PC-9 (cell line): ENCODE measurements around the gene HDC. TPM values are rescaled to one million over a fixed set of nuclear protein-coding genes. Genes with fewer than 3 reads are reported as not detected.

Experiments used
- BruUV-seq: library from RNA; stranded (reverse); fragments of 400-500 nt; replicated peaks from 2 replicates; lab custom pipeline; 2021; lab: Mats Ljungman, UMichigan
- CTCF ChIA-PET: fragments of 300-600 bp; sonication (Branson Sonifier 250); formaldehyde crosslinking; loops from one replicate; lab custom pipeline; 2022; ENCODE audit warnings: antibody characterized with exemption; lab: Charles Lee
- POLR2A ChIA-PET: fragments of 300-600 bp; sonication (Branson Sonifier 250); formaldehyde crosslinking; loops from one replicate; lab custom pipeline; 2022; ENCODE audit warnings: antibody characterized with exemption; ENCODE audit not compliant: unreplicated experiment; lab: Charles Lee
- DNase-seq, 2 experiments: peaks; one replicate each; pipeline versions ENCODE4 v3.0.0 to v3.0.0-alpha.2; 2015 to 2022; ENCODE audit warnings: mixed read lengths in 1 of 2
- H2AFZ ChIP-seq: fragments of 200-600 bp; sonication (generic); 2 replicates; pipeline ENCODE4 v1.8.1; 2017; ENCODE audit warnings: antibody characterized with exemption
- H3F3A ChIP-seq: fragments of 200-600 bp; sonication (generic); 2 replicates; pipeline ENCODE4 v1.8.1; 2017; ENCODE audit warnings: antibody characterized with exemption, mild to moderate bottlenecking, low read depth; ENCODE audit not compliant: insufficient read depth
- H3K27ac ChIP-seq: fragments of 200-600 bp; sonication (generic); 2 replicates; pipeline ENCODE4 v1.6.1; 2016; ENCODE audit warnings: mixed run types
- H3K27me3 ChIP-seq: fragments of 200-600 bp; sonication (generic); 2 replicates; pipeline ENCODE4 v1.6.1; 2016; ENCODE audit warnings: low read depth, mixed run types; ENCODE audit not compliant: insufficient read depth
- H3K36me3 ChIP-seq: fragments of 200-600 bp; sonication (generic); 2 replicates; pipeline ENCODE4 v1.6.1; 2016; ENCODE audit warnings: low read depth, mixed run types
- H3K4me1 ChIP-seq: fragments of 200-600 bp; sonication (generic); replicated peaks from 2 replicates; pipeline ENCODE4 v1.6.1; 2016; ENCODE audit warnings: mixed run types; ENCODE audit not compliant: insufficient read depth
- H3K4me2 ChIP-seq: fragments of 200-600 bp; sonication (generic); 2 replicates; pipeline ENCODE4 v1.6.1; 2017; ENCODE audit warnings: mixed run types
- H3K4me3 ChIP-seq: fragments of 200-600 bp; sonication (generic); 2 replicates; pipeline ENCODE4 v1.6.1; 2016; ENCODE audit warnings: mixed run types
- H3K79me2 ChIP-seq: fragments of 200-600 bp; sonication (generic); 2 replicates; pipeline ENCODE4 v1.6.1; 2017; ENCODE audit warnings: low read depth, mixed run types
- H3K9me2 ChIP-seq: fragments of 200-600 bp; sonication (generic); 2 replicates; pipeline ENCODE4 v1.8.1; 2017; ENCODE audit warnings: mild to moderate bottlenecking; ENCODE audit not compliant: insufficient read depth
- H3K9me3 ChIP-seq: fragments of 200-600 bp; sonication (generic); 2 replicates; pipeline ENCODE4 v1.8.1; 2016; ENCODE audit warnings: low read depth; ENCODE audit not compliant: insufficient read depth
- H4K20me1 ChIP-seq: fragments of 200-600 bp; sonication (generic); 2 replicates; pipeline ENCODE4 v1.8.1; 2017; ENCODE audit not compliant: insufficient read depth
- EZH2 ChIP-seq: fragments of 200-600 bp; sonication (generic); IDR thresholded peaks from 2 replicates; pipeline ENCODE4 v1.8.0; 2017; ENCODE audit warnings: antibody characterized with exemption, low read depth
- intact Hi-C: fragments of 100-400 bp; cut with micrococcal nuclease; formaldehyde crosslinking; loops from one replicate; pipeline ENCODE4 v1.10.0; 2022; ENCODE audit not compliant: unreplicated experiment
- total RNA-seq: library from RNA; stranded (reverse); gene quantifications from 2 replicates; pipeline ENCODE4 v1.2.3, GENCODE V29; 2021
- TF ChIP-seq, protein P1 (sequence below): fragments of 200-600 bp; sonication (generic); conservative IDR thresholded peaks from 2 replicates; pipeline ENCODE4 v1.6.1; 2017; ENCODE audit warnings: mixed run types, antibody characterized with exemption, mild to moderate bottlenecking, moderate library complexity

The HDC gene
- total RNA-seq, 1 experiment from 2014 or later: not detected

DNA sequence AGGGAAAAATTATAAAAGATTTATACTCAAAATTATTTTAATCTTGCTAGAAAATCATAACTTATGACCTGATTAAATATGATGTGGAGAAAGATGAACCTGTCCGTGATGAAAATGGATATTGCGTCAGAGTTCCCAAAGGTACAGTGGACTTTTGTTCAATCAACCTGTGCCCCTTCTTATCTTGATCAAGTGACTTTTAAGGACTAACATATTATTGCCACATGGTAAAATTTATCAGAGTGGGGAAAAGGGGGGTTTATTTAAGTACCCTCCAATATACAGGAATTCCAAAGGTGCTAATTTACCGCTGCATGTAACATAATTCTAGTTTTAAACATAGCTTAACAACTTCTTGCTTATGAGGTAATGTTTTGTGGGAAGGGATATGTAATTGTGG is 39.6 kb downstream of the HDC start:
- H3K4me3 ChIP-seq: no peak overlapping the region
- peaks cover 7% of the 10 kb centered on the region for H3K4me1 ChIP-seq
- H3K27me3 ChIP-seq: no peaks in the 10 kb centered on the region
- BruUV-seq: no TSS peak
- TF ChIP-seq, protein P1, sequence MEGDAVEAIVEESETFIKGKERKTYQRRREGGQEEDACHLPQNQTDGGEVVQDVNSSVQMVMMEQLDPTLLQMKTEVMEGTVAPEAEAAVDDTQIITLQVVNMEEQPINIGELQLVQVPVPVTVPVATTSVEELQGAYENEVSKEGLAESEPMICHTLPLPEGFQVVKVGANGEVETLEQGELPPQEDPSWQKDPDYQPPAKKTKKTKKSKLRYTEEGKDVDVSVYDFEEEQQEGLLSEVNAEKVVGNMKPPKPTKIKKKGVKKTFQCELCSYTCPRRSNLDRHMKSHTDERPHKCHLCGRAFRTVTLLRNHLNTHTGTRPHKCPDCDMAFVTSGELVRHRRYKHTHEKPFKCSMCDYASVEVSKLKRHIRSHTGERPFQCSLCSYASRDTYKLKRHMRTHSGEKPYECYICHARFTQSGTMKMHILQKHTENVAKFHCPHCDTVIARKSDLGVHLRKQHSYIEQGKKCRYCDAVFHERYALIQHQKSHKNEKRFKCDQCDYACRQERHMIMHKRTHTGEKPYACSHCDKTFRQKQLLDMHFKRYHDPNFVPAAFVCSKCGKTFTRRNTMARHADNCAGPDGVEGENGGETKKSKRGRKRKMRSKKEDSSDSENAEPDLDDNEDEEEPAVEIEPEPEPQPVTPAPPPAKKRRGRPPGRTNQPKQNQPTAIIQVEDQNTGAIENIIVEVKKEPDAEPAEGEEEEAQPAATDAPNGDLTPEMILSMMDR: no peak
- H3K4me2 ChIP-seq: no peak overlapping the region
- ChIA-PET POLR2A (no interaction called here), CTCF (no interaction called here)
- H3K9me2 ChIP-seq: no peaks in the 10 kb centered on the region
- intact Hi-C loops: no loop called here
- H2AFZ ChIP-seq: no peak overlapping the region
- no peaks in the 10 kb centered on the region for H3K9me3 ChIP-seq
- no peaks in the 10 kb centered on the region for H4K20me1 ChIP-seq
- peaks cover 2% of the 10 kb centered on the region for H3F3A ChIP-seq
- H3K36me3 ChIP-seq: peaks cover 10% of the 10 kb centered on the region; the same call in 1 of the 2 replicates
- H3K79me2 ChIP-seq: no peaks in the 10 kb centered on the region
- no peak for DNase-seq
- H3K27ac ChIP-seq: no peak overlapping the region

DNA sequence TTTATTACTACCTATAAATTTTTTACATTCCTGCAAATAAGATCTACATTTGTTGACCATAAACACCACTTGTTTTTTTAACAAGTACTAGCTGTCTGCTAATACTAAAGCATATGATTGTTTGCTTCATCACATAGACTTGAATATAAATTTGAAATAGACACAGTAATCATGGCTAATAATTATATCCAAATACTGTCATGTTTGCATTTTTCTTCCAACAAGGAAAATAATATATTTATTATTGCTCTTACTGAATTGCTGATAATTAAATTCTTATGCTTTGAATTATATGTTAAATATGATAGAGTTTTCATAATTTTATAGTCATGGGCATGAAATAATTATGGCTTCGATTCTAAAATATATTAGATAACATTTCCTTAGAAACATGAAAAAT is 40.5 kb downstream of the HDC start:
- no peak for DNase-seq
- no peaks in the 10 kb centered on the region for H4K20me1 ChIP-seq
- H3F3A ChIP-seq: peaks cover 10% of the 10 kb centered on the region
- TF ChIP-seq EZH2: no peak
- TF ChIP-seq, protein P1: no peak
- no TSS peak for BruUV-seq
- CTCF ChIA-PET: no interaction called here
- H3K36me3 ChIP-seq: peaks cover 10% of the 10 kb centered on the region; the same call in 1 of the 2 replicates
- no peaks in the 10 kb centered on the region for H3K79me2 ChIP-seq
- no peaks in the 10 kb centered on the region for H3K27me3 ChIP-seq
- H3K9me2 ChIP-seq: no peaks in the 10 kb centered on the region
- POLR2A ChIA-PET: no interaction called here
- H2AFZ ChIP-seq: no peak overlapping the region
- H3K9me3 ChIP-seq: no peaks in the 10 kb centered on the region
- intact Hi-C loops: no loop called here
- H3K4me1 ChIP-seq: peaks cover 16% of the 10 kb centered on the region
- no peak overlapping the region for H3K27ac ChIP-seq
- no peak overlapping the region for H3K4me2 ChIP-seq
- H3K4me3 ChIP-seq: no peak overlapping the region

DNA sequence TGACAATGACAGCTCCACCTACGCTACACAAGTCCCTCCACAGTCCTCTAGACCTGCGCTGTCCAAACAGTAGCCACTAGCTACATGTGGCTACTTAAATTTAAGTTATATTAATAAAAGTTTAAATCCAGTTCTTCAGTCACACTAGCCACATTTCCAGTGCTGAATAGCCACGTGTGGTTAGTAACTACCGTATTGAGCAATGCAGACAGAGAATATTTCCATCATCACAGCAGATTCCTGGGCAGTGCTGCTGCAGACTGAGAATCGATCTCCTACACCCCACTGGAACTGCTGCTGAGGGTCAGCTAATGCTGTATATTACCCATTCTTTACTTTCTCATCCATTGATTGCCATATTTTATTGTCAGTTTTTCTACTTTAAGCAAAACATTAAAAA is 40.9 kb downstream of the HDC start:
- Histone ChIP-seq H4K20me1 (no peaks in the 10 kb centered on the region), H3K9me3 (no peaks in the 10 kb centered on the region), H3K27me3 (no peaks in the 10 kb centered on the region), H3K9me2 (no peaks in the 10 kb centered on the region), H3K4me2 (no peak overlapping the region), H3K79me2 (no peaks in the 10 kb centered on the region), H3F3A (peaks cover 14% of the 10 kb centered on the region), H3K4me1 (peaks cover 18% of the 10 kb centered on the region), H2AFZ (no peak overlapping the region), H3K36me3 (peaks cover 10% of the 10 kb centered on the region; the same call in 1 of the 2 replicates), H3K4me3 (no peak overlapping the region), H3K27ac (no peak overlapping the region)
- DNase-seq: no peak
- BruUV-seq: no TSS peak
- POLR2A ChIA-PET: no interaction called here
- TF ChIP-seq, protein P1: no peak
- TF ChIP-seq EZH2: no peak
- intact Hi-C loops: no loop called here
- CTCF ChIA-PET: no interaction called here
